Measurements from ENCODE around the gene AHNAK2.

DNA sequence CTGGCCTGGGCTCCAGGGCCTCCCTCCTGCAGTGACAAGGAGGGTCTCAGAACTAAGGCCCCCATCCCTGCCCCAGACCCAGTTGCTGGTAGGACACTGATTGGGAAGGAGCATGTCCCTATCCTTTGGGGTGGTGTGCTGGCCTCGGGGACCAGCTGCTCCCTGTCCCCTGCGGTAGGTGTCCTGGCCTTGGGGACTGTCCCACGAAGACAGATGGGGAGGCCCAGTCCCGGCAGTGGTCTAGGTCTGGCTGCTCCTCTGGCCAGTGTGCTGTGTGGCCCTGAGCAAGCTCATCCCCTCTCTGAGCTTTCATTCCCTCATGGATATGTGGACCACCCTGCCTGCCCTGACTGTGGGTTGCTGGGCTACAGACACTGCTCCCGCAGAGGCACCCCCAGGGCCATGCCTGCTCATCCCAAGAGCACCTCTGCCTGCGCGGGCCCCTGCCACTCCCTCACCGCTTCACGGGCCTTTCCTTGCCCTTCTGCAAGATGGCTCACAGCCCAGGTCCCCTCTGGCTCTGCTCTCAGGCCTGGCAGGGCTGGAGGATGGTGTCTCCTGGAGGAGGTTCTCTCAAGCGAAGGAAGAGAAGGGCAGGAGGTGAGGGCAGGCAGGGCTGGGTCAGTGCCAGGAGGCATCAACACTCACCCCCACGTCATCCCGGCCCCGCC lies 12.5 kb downstream of the AHNAK2 start:
- TF ChIP-seq, protein P1, sequence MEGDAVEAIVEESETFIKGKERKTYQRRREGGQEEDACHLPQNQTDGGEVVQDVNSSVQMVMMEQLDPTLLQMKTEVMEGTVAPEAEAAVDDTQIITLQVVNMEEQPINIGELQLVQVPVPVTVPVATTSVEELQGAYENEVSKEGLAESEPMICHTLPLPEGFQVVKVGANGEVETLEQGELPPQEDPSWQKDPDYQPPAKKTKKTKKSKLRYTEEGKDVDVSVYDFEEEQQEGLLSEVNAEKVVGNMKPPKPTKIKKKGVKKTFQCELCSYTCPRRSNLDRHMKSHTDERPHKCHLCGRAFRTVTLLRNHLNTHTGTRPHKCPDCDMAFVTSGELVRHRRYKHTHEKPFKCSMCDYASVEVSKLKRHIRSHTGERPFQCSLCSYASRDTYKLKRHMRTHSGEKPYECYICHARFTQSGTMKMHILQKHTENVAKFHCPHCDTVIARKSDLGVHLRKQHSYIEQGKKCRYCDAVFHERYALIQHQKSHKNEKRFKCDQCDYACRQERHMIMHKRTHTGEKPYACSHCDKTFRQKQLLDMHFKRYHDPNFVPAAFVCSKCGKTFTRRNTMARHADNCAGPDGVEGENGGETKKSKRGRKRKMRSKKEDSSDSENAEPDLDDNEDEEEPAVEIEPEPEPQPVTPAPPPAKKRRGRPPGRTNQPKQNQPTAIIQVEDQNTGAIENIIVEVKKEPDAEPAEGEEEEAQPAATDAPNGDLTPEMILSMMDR (IDR thresholded peaks at IDR 0.05), result no peak
- TF ChIP-seq POLR2A (IDR thresholded peaks at IDR 0.05), result no peak

Data from Peyer's patch (tissue), 4 donors.